OCI-LY1 (cell line): ENCODE measurements around the gene RFX8.

Source experiments
- H2AFZ ChIP-seq: fragments of 200-600 bp; sonication (generic), shearing (Covaris generic); 2 replicates; pipeline ENCODE4 v1.6.0; 2014; ENCODE audit warnings: antibody characterized with exemption, mild to moderate bottlenecking, low read length
- H3F3A ChIP-seq: fragments of 200-600 bp; sonication (generic), shearing (Covaris generic); 2 replicates; pipeline ENCODE4 v1.6.0; 2014; ENCODE audit warnings: mild to moderate bottlenecking, antibody characterized with exemption, low read length, moderate library complexity; ENCODE audit not compliant: insufficient read depth
- H3K27ac ChIP-seq: fragments of 200-600 bp; sonication (generic); 2 replicates; pipeline ENCODE4 v1.5.1; 2014; ENCODE audit warnings: low read length, mixed run types, mild to moderate bottlenecking, low read depth; ENCODE audit not compliant: poor library complexity, severe bottlenecking
- H3K27me3 ChIP-seq: fragments of 200-600 bp; sonication (generic); 2 replicates; pipeline ENCODE4 v1.6.0; 2014; ENCODE audit warnings: antibody characterized with exemption, mild to moderate bottlenecking, low read length, moderate library complexity; ENCODE audit not compliant: insufficient read depth
- H3K36me3 ChIP-seq: fragments of 200-600 bp; sonication (generic); 2 replicates; pipeline ENCODE4 v1.6.1; 2014; ENCODE audit warnings: mild to moderate bottlenecking, antibody characterized with exemption, low read length, moderate library complexity, mixed read lengths; ENCODE audit not compliant: insufficient read depth
- H3K4me1 ChIP-seq: fragments of 200-600 bp; sonication (generic); 2 replicates; pipeline ENCODE4 v1.5.1; 2014; ENCODE audit warnings: mild to moderate bottlenecking, low read length, moderate library complexity; ENCODE audit not compliant: insufficient read depth, severe bottlenecking
- H3K4me2 ChIP-seq: fragments of 200-600 bp; sonication (generic), shearing (Covaris generic); 2 replicates; pipeline ENCODE4 v1.6.1; 2014; ENCODE audit warnings: low read length
- H3K4me3 ChIP-seq: fragments of 200-600 bp; sonication (generic); 2 replicates; pipeline ENCODE4 v1.5.1; 2014; ENCODE audit warnings: low read length, low read depth, mild to moderate bottlenecking, mixed read lengths; ENCODE audit not compliant: poor library complexity, severe bottlenecking
- H3K79me2 ChIP-seq: fragments of 200-600 bp; shearing (Covaris generic); 2 replicates; pipeline ENCODE4 v1.6.1; 2016; ENCODE audit warnings: mixed run types, low read length, mixed read lengths; ENCODE audit not compliant: insufficient read depth
- H3K9ac ChIP-seq: fragments of 200-600 bp; sonication (generic), shearing (Covaris generic); 2 replicates; pipeline ENCODE4 v1.6.1; 2014; ENCODE audit warnings: mild to moderate bottlenecking, low read length, mixed read lengths
- H3K9me2 ChIP-seq: fragments of 200-600 bp; sonication (generic), shearing (Covaris generic); 2 replicates; pipeline ENCODE4 v1.6.1; 2014; ENCODE audit warnings: low read depth, mild to moderate bottlenecking, low read length, mixed read lengths
- H3K9me3 ChIP-seq: fragments of 200-600 bp; shearing (Covaris generic); 2 replicates; pipeline ENCODE4 v1.6.1; 2014; ENCODE audit warnings: low read length, mixed read lengths
- H4K20me1 ChIP-seq: fragments of 200-600 bp; sonication (generic), shearing (Covaris generic); 2 replicates; pipeline ENCODE4 v1.6.0; 2016; ENCODE audit warnings: mild to moderate bottlenecking, low read length; ENCODE audit not compliant: insufficient read depth
- CTCF ChIP-seq: fragments of 200-600 bp; sonication (generic), shearing (Covaris generic); IDR thresholded peaks from 2 replicates; pipeline ENCODE4 v1.5.1; 2017; ENCODE audit warnings: mild to moderate bottlenecking, antibody characterized with exemption, low read length, moderate library complexity, mixed read lengths
- EZH2 ChIP-seq: fragments of 200-600 bp; sonication (generic), shearing (Covaris generic); IDR thresholded peaks from 2 replicates; pipeline ENCODE4 v1.8.0; 2017; ENCODE audit warnings: borderline replicate concordance, mixed run types, mild to moderate bottlenecking, antibody characterized with exemption, low read length, moderate library complexity, mixed read lengths

The RFX8 gene

DNA sequence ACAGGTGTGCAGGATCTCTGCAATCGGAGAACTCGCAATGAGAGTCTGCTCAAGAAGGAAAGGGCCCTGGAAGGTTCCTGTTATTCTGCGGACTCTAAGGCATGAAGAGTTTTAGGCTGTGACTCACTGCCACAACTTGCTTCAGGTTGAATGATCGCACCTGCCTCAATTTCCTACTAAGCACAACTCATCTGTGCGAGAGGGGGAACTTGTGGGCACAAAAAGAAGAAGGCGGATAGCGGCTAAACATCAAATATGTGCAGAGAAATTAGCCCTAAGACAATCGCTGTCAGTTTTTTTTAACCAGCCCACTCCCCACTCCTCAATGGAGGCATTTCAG, 73.6 kb downstream of the RFX8 start:
- Histone ChIP-seq H3K4me2 (no peak overlapping the region), H3F3A (no peaks in the 10 kb centered on the region), H3K4me3 (no peak overlapping the region), H3K79me2 (no peaks in the 10 kb centered on the region), H3K9ac (no peak overlapping the region), H3K9me3 (no peaks in the 10 kb centered on the region), H3K4me1 (no peaks in the 10 kb centered on the region), H3K9me2 (no peaks in the 10 kb centered on the region), H4K20me1 (no peaks in the 10 kb centered on the region), H3K36me3 (no peaks in the 10 kb centered on the region), H3K27ac (no peak overlapping the region), H3K27me3 (no peaks in the 10 kb centered on the region), H2AFZ (no peak overlapping the region)
- TF ChIP-seq CTCF, result no peak
- TF ChIP-seq EZH2, result no peak

DNA sequence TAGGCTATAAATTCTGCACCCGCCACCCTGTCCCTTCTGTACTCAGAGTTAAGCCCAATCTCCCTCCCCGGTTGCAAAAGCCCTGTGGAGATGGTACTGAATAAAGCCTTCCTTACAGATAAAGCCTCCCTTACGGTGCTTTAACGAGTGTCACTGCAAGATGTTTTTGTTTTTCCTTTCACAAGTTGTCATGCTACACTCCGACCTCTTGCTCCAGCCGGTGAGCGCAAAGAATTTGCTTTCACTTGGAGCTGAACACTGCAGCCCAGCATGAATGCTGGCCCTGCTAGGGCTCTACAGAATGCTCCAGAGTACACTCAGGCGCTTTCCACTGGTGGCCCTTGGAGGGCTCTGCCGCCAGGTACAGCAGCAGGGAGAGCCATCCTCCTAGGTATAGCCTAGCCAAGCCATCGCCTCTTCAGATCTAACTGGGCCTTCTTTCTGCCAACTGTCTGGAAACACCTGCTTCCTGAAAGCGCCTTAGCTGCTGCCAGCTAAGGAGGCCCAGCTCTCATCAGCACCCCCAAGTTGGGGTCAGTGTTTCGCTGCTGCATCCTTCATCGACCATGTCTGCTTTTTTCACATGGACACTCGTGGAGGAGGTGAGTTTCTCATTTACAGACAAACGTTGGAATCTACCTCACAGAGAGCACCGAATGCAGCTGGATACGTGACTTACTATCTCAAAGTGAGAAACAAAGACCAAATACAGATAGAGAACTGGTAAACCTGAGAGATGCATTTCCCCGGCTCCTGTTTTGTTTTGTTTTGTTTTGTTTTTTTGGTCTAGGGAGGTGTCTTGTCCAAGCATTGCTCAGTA, 74.2 kb downstream of the RFX8 start:
- H4K20me1 ChIP-seq, result no peaks in the 10 kb centered on the region
- no peaks in the 10 kb centered on the region for H3K27me3 ChIP-seq
- H2AFZ ChIP-seq, result no peak overlapping the region
- no peaks in the 10 kb centered on the region for H3K36me3 ChIP-seq
- H3K9ac ChIP-seq, result no peak overlapping the region
- no peaks in the 10 kb centered on the region for H3K4me1 ChIP-seq
- no peaks in the 10 kb centered on the region for H3K9me2 ChIP-seq
- H3K4me2 ChIP-seq, result no peak overlapping the region
- H3K79me2 ChIP-seq, result no peaks in the 10 kb centered on the region
- TF ChIP-seq EZH2, result no peak
- TF ChIP-seq CTCF, result no peak
- H3K9me3 ChIP-seq, result no peaks in the 10 kb centered on the region
- H3K4me3 ChIP-seq, result no peak overlapping the region
- H3F3A ChIP-seq, result no peaks in the 10 kb centered on the region
- H3K27ac ChIP-seq, result no peak overlapping the region

DNA sequence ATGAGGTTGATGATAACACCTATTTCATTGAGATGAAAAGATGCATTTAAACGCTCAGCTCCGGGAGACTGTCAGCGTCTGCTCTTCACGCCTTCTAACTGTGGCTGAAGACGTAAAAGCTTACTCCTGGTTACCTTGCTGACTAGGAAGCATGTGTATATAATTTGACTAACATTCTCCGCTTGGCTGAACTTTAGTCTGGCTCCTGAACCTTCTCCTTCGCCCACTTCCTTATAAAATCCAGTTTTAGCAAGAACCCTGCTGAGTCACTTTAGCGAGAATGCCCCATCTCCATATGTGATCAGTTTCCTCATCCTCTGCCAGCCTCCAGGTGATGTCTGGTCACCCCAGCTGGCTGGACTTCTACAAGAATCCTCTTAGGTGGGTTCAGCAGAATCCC, 74.9 kb downstream of the RFX8 start:
- Histone ChIP-seq H3F3A (no peaks in the 10 kb centered on the region), H3K36me3 (no peaks in the 10 kb centered on the region), H2AFZ (no peak overlapping the region), H4K20me1 (no peaks in the 10 kb centered on the region), H3K9me2 (no peaks in the 10 kb centered on the region), H3K9ac (no peak overlapping the region), H3K27ac (no peak overlapping the region), H3K79me2 (no peaks in the 10 kb centered on the region), H3K27me3 (no peaks in the 10 kb centered on the region), H3K4me2 (no peak overlapping the region), H3K9me3 (no peaks in the 10 kb centered on the region), H3K4me3 (no peak overlapping the region), H3K4me1 (no peaks in the 10 kb centered on the region)
- TF ChIP-seq EZH2, result no peak
- no peak for TF ChIP-seq CTCF
